ENCODE measurements around the gene FYB1.

GRCh38 chr5:39215857-39216256 is 3.5 kb downstream of the FYB1 start:
- TF ChIP-seq CTCF (conservative IDR thresholded peaks at IDR 0.05) (no peak), EZH2 (IDR thresholded peaks at IDR 0.05; ENCODE audit: low read depth) (no peak)
